WTC11 (cell line): ENCODE measurements around the gene CD6. TPM values are rescaled to one million over a fixed set of nuclear protein-coding genes. Genes with fewer than 3 reads are reported as not detected.

Source experiments
- ATAC-seq: fragments of 200-7000 bp; cut with Tn5 transposase; 2 replicates; pipeline ENCODE4 v1.10.0; 2021; ENCODE audit warnings: mild to moderate bottlenecking, moderate library complexity
- CTCF ChIA-PET: fragments of 300-600 bp; sonication (Branson Sonifier 250); formaldehyde crosslinking; loops from one replicate; lab custom pipeline; 2021; ENCODE audit warnings: antibody characterized with exemption; lab: Charles Lee
- POLR2A ChIA-PET: fragments of 350-600 bp; sonication (Branson Sonifier 250); formaldehyde crosslinking; loops from one replicate; lab custom pipeline; 2021; ENCODE audit warnings: antibody characterized with exemption; lab: Charles Lee
- DNase-seq: peaks from one replicate; pipeline ENCODE4 v3.0.0; 2021; ENCODE audit warnings: low spot score
- H3K27ac Mint-ChIP-seq: 2 replicates; pipeline ENCODE4 v1.8.0; 2021; ENCODE audit warnings: mixed read lengths
- H3K27me3 Mint-ChIP-seq: 2 replicates; pipeline ENCODE4 v1.8.0; 2021; ENCODE audit warnings: low read depth, mild to moderate bottlenecking, moderate library complexity, mixed read lengths
- H3K36me3 Mint-ChIP-seq: 2 replicates; pipeline ENCODE4 v1.8.0; 2021; ENCODE audit warnings: mixed read lengths
- H3K4me1 Mint-ChIP-seq: 2 replicates; pipeline ENCODE4 v1.8.0; 2022; ENCODE audit warnings: mixed read lengths
- H3K4me3 Mint-ChIP-seq: 2 replicates; pipeline ENCODE4 v1.8.0; 2021; ENCODE audit warnings: mild to moderate bottlenecking, moderate library complexity, mixed read lengths
- H3K9me3 Mint-ChIP-seq: 2 replicates; pipeline ENCODE4 v1.8.0; 2021; ENCODE audit warnings: mixed read lengths
- CBFB ChIP-seq: sonication (generic); formaldehyde crosslinking; IDR thresholded peaks from 2 replicates; pipeline ENCODE4 v1.8.1; 2022; ENCODE audit warnings: mild to moderate bottlenecking, low read depth, missing genetic modification reagents
- EMX1 ChIP-seq: fragments of 250-450 bp; sonication (Bioruptor Pico); IDR thresholded peaks from 2 replicates; pipeline ENCODE4 v1.8.0; 2021; ENCODE audit warnings: mild to moderate bottlenecking
- ETV6 ChIP-seq: sonication (generic); formaldehyde crosslinking; IDR thresholded peaks from 2 replicates; pipeline ENCODE4 v1.8.1; 2022; ENCODE audit warnings: mild to moderate bottlenecking, missing genetic modification reagents
- HMGA2 ChIP-seq: fragments of 250-450 bp; sonication (Bioruptor Pico); IDR thresholded peaks from 2 replicates; pipeline ENCODE4 v1.4.0; 2021; ENCODE audit warnings: mild to moderate bottlenecking, moderate library complexity
- IRF2 ChIP-seq: sonication (generic); formaldehyde crosslinking; IDR thresholded peaks from 2 replicates; pipeline ENCODE4 v1.8.0; 2022; ENCODE audit warnings: low read depth, missing genetic modification reagents, borderline replicate concordance
- NFATC4 ChIP-seq: fragments of 250-450 bp; sonication (Bioruptor Pico); IDR thresholded peaks from 2 replicates; pipeline ENCODE4 v1.9.0; 2021; ENCODE audit warnings: mild to moderate bottlenecking
- NFE2L1 ChIP-seq: sonication (generic); formaldehyde crosslinking; IDR thresholded peaks from 2 replicates; pipeline ENCODE4 v1.8.1; 2023; ENCODE audit warnings: missing genetic modification reagents
- NR1H2 ChIP-seq: sonication (generic); formaldehyde crosslinking; IDR thresholded peaks from 2 replicates; pipeline ENCODE4 v1.9.0; 2021; ENCODE audit warnings: mild to moderate bottlenecking, moderate library complexity, missing genetic modification reagents
- RORB ChIP-seq: fragments of 250-450 bp; sonication (Bioruptor Pico); IDR thresholded peaks from 2 replicates; pipeline ENCODE4 v1.9.0; 2021; ENCODE audit warnings: mild to moderate bottlenecking
- SOX15 ChIP-seq: fragments of 250-450 bp; sonication (Bioruptor Pico); IDR thresholded peaks from 2 replicates; pipeline ENCODE4 v1.9.0; 2021; ENCODE audit warnings: mild to moderate bottlenecking
- TP53 ChIP-seq: sonication (generic); formaldehyde crosslinking; IDR thresholded peaks from 2 replicates; pipeline ENCODE4 v1.8.1; 2023; ENCODE audit warnings: mild to moderate bottlenecking, missing genetic modification reagents
- ZNF121 ChIP-seq: sonication (generic); formaldehyde crosslinking; IDR thresholded peaks from 2 replicates; pipeline ENCODE4 v1.8.0; 2023; ENCODE audit warnings: missing genetic modification reagents
- ZNF138 ChIP-seq: sonication (generic); formaldehyde crosslinking; conservative IDR thresholded peaks from 2 replicates; pipeline ENCODE4 v1.8.1; 2022; ENCODE audit warnings: mild to moderate bottlenecking, moderate library complexity, missing genetic modification reagents
- ZNF263 ChIP-seq: sonication (generic); formaldehyde crosslinking; IDR thresholded peaks from 2 replicates; pipeline ENCODE4 v1.8.1; 2022; ENCODE audit warnings: low read depth, mild to moderate bottlenecking, moderate library complexity, missing genetic modification reagents
- ZNF671 ChIP-seq: fragments of 250-450 bp; sonication (Bioruptor Pico); IDR thresholded peaks from 2 replicates; pipeline ENCODE4 v1.8.0; 2021; ENCODE audit warnings: mild to moderate bottlenecking
- total RNA-seq: library from RNA; stranded (reverse); gene quantifications from 3 replicates; pipeline ENCODE4 v1.2.3, GENCODE V29; 2021
- TF ChIP-seq, protein P1 (sequence below): fragments of 250-450 bp; sonication (Bioruptor Pico); IDR thresholded peaks from 2 replicates; pipeline ENCODE4 v1.9.0; 2021; ENCODE audit warnings: mild to moderate bottlenecking
- TF ChIP-seq, protein P2 (sequence below): sonication (generic); formaldehyde crosslinking; conservative IDR thresholded peaks from 2 replicates; pipeline ENCODE4 v1.8.1; 2022; ENCODE audit warnings: mild to moderate bottlenecking, missing genetic modification reagents
- TF ChIP-seq, protein P3 (sequence below): sonication (generic); formaldehyde crosslinking; IDR thresholded peaks from 2 replicates; pipeline ENCODE4 v1.8.1; 2023; ENCODE audit warnings: mild to moderate bottlenecking, missing genetic modification reagents
- TF ChIP-seq, protein P4 (sequence below): fragments of 250-450 bp; sonication (Bioruptor Pico); IDR thresholded peaks from 2 replicates; pipeline ENCODE4 v1.9.0; 2021; ENCODE audit warnings: mild to moderate bottlenecking
- TF ChIP-seq, protein P5 (sequence below): sonication (generic); formaldehyde crosslinking; IDR thresholded peaks from 2 replicates; pipeline ENCODE4 v1.8.0; 2022; ENCODE audit warnings: mild to moderate bottlenecking, missing genetic modification reagents
- TF ChIP-seq, protein P6 (sequence below): fragments of 250-450 bp; sonication (Bioruptor Pico); IDR thresholded peaks from 2 replicates; pipeline ENCODE4 v2.1.2; 2022; ENCODE audit warnings: mild to moderate bottlenecking, moderate library complexity

CD6 gene
- total RNA-seq, 1 experiment from 2014 or later = 1.0 TPM

DNA sequence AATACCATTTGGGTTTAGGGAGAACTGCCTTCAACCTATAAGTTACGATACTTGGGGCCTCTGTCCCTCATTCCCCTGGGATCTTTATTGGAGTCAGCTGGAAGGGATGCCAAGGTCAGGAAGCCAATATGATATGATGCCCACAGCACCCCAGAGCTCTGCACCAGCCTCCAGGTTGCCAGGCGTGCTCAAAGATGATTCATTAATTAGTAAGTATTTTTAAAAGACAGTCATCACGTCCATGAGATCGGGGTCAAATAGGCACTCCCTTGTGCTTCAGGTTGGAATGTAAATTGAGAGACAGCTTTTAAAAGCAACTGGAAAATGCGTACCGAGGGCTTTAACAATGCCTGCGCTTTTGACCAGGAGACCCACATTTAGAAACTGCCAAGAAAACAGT, 73.8 kb downstream of the CD6 start (continued):
- TF ChIP-seq RORB (CRISPR knock-in tag) (no peak), ZNF121 (CRISPR knock-in tag) (no peak), ETV6 (no peak), NFE2L1 (CRISPR knock-in tag) (no peak), IRF2 (CRISPR knock-in tag) (no peak)
- TF ChIP-seq, protein P1, sequence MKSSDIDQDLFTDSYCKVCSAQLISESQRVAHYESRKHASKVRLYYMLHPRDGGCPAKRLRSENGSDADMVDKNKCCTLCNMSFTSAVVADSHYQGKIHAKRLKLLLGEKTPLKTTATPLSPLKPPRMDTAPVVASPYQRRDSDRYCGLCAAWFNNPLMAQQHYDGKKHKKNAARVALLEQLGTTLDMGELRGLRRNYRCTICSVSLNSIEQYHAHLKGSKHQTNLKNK = no peak
- TF ChIP-seq, protein P2, sequence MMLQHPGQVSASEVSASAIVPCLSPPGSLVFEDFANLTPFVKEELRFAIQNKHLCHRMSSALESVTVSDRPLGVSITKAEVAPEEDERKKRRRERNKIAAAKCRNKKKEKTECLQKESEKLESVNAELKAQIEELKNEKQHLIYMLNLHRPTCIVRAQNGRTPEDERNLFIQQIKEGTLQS (CRISPR knock-in tag) = no peak

DNA sequence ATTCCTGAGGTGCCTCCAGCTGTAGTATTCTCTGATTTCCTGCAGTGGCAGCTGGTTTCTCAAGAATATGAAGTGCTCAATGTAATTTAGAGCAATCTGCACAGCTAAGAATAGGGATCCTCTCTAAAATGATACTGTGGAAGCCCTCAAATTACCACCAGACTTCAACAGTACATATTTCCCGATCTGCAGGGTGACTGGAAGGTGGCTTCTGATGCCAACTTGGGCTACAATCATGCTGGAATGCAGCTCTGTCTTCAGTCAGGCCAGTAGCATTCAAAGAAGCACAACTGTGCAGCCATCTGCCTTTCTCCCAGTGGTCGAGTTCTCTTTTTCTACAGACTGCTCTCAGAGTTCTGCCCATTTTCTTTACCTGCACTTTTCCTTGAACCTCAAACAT, 75.4 kb downstream of the CD6 start:
- ATAC-seq = no peak

DNA sequence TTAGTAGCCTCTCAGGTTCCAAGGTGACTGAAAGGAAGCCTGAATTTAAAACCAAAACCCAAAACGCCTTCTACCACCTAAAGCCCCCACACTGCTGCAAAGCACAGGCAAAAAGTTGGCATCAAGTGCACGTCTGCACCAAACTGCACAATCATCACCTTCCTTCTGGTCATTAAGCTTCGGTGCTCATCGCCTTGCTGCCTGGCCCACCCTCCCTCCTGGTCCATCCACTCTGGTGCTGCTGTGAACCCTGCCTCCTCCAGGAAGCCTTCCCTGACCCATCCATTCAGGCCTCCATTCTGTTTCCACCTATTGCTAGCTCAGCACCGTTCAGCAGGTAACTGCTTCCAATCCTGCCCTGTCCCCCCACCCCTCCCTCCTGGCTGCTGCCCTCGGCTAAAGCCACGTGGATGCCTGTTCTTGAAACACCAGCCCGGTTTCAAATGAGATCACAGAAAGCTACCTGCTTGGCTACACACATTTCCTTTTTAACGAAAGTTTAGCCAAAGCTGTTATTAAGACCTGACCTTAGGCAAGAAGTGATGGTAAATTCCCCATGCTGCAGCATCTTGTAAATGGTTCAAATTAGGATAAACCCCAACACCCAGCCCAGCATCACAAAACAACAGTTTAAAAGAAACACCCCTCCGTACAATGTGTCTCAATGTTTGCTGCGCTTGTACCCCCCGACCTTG, 77.0 kb downstream of the CD6 start:
- no peak overlapping the region for H3K4me3 Mint-ChIP-seq
- no peak for TF ChIP-seq EMX1 (CRISPR knock-in tag)
- TF ChIP-seq, protein P3, sequence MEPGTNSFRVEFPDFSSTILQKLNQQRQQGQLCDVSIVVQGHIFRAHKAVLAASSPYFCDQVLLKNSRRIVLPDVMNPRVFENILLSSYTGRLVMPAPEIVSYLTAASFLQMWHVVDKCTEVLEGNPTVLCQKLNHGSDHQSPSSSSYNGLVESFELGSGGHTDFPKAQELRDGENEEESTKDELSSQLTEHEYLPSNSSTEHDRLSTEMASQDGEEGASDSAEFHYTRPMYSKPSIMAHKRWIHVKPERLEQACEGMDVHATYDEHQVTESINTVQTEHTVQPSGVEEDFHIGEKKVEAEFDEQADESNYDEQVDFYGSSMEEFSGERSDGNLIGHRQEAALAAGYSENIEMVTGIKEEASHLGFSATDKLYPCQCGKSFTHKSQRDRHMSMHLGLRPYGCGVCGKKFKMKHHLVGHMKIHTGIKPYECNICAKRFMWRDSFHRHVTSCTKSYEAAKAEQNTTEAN (CRISPR knock-in tag) = no peak
- TF ChIP-seq NFE2L1 (CRISPR knock-in tag) = no peak
- TF ChIP-seq, protein P4, sequence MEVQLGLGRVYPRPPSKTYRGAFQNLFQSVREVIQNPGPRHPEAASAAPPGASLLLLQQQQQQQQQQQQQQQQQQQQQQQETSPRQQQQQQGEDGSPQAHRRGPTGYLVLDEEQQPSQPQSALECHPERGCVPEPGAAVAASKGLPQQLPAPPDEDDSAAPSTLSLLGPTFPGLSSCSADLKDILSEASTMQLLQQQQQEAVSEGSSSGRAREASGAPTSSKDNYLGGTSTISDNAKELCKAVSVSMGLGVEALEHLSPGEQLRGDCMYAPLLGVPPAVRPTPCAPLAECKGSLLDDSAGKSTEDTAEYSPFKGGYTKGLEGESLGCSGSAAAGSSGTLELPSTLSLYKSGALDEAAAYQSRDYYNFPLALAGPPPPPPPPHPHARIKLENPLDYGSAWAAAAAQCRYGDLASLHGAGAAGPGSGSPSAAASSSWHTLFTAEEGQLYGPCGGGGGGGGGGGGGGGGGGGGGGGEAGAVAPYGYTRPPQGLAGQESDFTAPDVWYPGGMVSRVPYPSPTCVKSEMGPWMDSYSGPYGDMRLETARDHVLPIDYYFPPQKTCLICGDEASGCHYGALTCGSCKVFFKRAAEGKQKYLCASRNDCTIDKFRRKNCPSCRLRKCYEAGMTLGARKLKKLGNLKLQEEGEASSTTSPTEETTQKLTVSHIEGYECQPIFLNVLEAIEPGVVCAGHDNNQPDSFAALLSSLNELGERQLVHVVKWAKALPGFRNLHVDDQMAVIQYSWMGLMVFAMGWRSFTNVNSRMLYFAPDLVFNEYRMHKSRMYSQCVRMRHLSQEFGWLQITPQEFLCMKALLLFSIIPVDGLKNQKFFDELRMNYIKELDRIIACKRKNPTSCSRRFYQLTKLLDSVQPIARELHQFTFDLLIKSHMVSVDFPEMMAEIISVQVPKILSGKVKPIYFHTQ (CRISPR knock-in tag) = no peak
- TF ChIP-seq, protein P5, sequence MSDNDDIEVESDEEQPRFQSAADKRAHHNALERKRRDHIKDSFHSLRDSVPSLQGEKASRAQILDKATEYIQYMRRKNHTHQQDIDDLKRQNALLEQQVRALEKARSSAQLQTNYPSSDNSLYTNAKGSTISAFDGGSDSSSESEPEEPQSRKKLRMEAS (CRISPR knock-in tag) = no peak
- no peak for TF ChIP-seq NFATC4 (CRISPR knock-in tag)
- no peak for TF ChIP-seq ZNF671 (CRISPR knock-in tag)
- no peak for TF ChIP-seq TP53 (CRISPR knock-in tag)
- TF ChIP-seq CBFB (CRISPR knock-in tag) = no peak
- no peak for TF ChIP-seq SOX15
- no peak for TF ChIP-seq NR1H2 (CRISPR knock-in tag)
- no peak for TF ChIP-seq ZNF138 (CRISPR knock-in tag)
- TF ChIP-seq ETV6 = no peak
- TF ChIP-seq HMGA2 (CRISPR knock-in tag) = no peak
- TF ChIP-seq, protein P6, sequence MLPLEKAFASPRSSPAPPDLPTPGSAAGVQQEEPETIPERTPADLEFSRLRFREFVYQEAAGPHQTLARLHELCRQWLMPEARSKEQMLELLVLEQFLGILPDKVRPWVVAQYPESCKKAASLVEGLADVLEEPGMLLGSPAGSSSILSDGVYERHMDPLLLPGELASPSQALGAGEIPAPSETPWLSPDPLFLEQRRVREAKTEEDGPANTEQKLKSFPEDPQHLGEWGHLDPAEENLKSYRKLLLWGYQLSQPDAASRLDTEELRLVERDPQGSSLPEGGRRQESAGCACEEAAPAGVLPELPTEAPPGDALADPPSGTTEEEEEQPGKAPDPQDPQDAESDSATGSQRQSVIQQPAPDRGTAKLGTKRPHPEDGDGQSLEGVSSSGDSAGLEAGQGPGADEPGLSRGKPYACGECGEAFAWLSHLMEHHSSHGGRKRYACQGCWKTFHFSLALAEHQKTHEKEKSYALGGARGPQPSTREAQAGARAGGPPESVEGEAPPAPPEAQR (CRISPR knock-in tag) = no peak
- no peak for TF ChIP-seq IRF2 (CRISPR knock-in tag)
- TF ChIP-seq, all 79 proteins: peak for 0
- no peak for DNase-seq
- POLR2A ChIA-PET = no interaction called here
- Mint-ChIP-seq H3K9me3 (no peaks in the 10 kb centered on the region), H3K36me3 (no peaks in the 10 kb centered on the region), H3K27ac (no peak overlapping the region), H3K27me3 (peaks cover 11% of the 10 kb centered on the region), H3K4me1 (no peaks in the 10 kb centered on the region)
- ATAC-seq = no peak
- CTCF ChIA-PET = no interaction called here

More for the DNA sequence above, 75.4 kb downstream of the CD6 start:
- no peaks in the 10 kb centered on the region for H3K36me3 Mint-ChIP-seq
- H3K4me1 Mint-ChIP-seq = peaks cover 12% of the 10 kb centered on the region
- TF ChIP-seq ZNF263 (CRISPR knock-in tag) = no peak
- TF ChIP-seq, protein P1 = no peak
- ChIA-PET CTCF (no interaction called here), POLR2A (no interaction called here)
- H3K27ac Mint-ChIP-seq = no peak overlapping the region
- no peaks in the 10 kb centered on the region for H3K9me3 Mint-ChIP-seq
- DNase-seq = no peak
- peaks cover 11% of the 10 kb centered on the region for H3K27me3 Mint-ChIP-seq
- no peak overlapping the region for H3K4me3 Mint-ChIP-seq
